OCI-LY1 (cell line): Measurements from ENCODE around the gene POU2F1.

Experiments
- CTCF ChIP-seq: fragments of 200-600 bp; sonication (generic), shearing (Covaris generic); IDR thresholded peaks from 2 replicates; pipeline ENCODE4 v1.5.1; 2017; ENCODE audit warnings: mild to moderate bottlenecking, antibody characterized with exemption, low read length, moderate library complexity, mixed read lengths
- EZH2 ChIP-seq: fragments of 200-600 bp; sonication (generic), shearing (Covaris generic); IDR thresholded peaks from 2 replicates; pipeline ENCODE4 v1.8.0; 2017; ENCODE audit warnings: borderline replicate concordance, mixed run types, mild to moderate bottlenecking, antibody characterized with exemption, low read length, moderate library complexity, mixed read lengths

- TF ChIP-seq CTCF (no peak), EZH2 (no peak)
Measured at GRCh38 chr1:167369933-167370332, 149.2 kb downstream of the POU2F1 start.
